HCT116 (cell line): ENCODE results near the gene ANTKMT. TPM values are rescaled to one million over a fixed set of nuclear protein-coding genes. Genes with fewer than 3 reads are reported as not detected.

ENCODE experiments used
- ATAC-seq: fragments of 200-7000 bp; cut with Tn5 transposase; 2 replicates; pipeline ENCODE4 v1.9.1; 2020; ENCODE audit warnings: mild to moderate bottlenecking, moderate library complexity
- BruUV-seq: library from RNA; stranded (reverse); fragments of 400-500 nt; replicated peaks from 2 replicates; lab custom pipeline; 2021; lab: Mats Ljungman, UMichigan
- CTCF ChIA-PET: fragments of 300-600 bp; sonication (Branson Sonifier 250); formaldehyde crosslinking; loops from one replicate; lab custom pipeline; 2021; ENCODE audit warnings: antibody characterized with exemption; lab: Charles Lee
- POLR2A ChIA-PET: fragments of 300-600, 350-600 bp; sonication (Branson Sonifier 250); formaldehyde crosslinking; loops from one replicate; lab custom pipeline; 2021; ENCODE audit warnings: antibody characterized with exemption; lab: Charles Lee
- RAD21 ChIA-PET, 2 experiments: fragments of 300-600 bp; sonication (Branson Sonifier 250); formaldehyde crosslinking; loops; one replicate each; lab custom pipeline; 2023; ENCODE audit warnings: low total read pairs in 2 of 2; ENCODE audit not compliant: uncharacterized antibody in 2 of 2, unreplicated experiment in 2 of 2, low non-redundant PET in 1 of 2; lab: Charles Lee
- DNase-seq: peaks from one replicate; pipeline ENCODE4 v3.0.0-alpha.2; 2010; ENCODE audit warnings: low read depth, low spot score
- H2AFZ ChIP-seq: fragments of 200-600 bp; shearing (Covaris generic), sonication (generic); 2 replicates; pipeline ENCODE4 v1.6.1; 2017; ENCODE audit warnings: low read depth, mixed run types, mixed read lengths, antibody characterized with exemption, low read length; ENCODE audit not compliant: poor library complexity, severe bottlenecking
- H3K27ac ChIP-seq: 2 replicates; pipeline ENCODE4 v1.5.1; 2012; ENCODE audit warnings: low read depth, low read length
- H3K27me3 ChIP-seq: fragments of 200-600 bp; sonication (generic); 2 replicates; pipeline ENCODE4 v1.6.1; 2016; ENCODE audit warnings: mixed run types, low read length, mixed read lengths; ENCODE audit not compliant: insufficient read depth
- H3K36me3 ChIP-seq, 2 experiments: fragments of 200-500 bp in 1 of 2; fragments of 200-600 bp in 1 of 2; sonication (Bioruptor generic) in 1 of 2; sonication (generic) in 1 of 2; 2 replicates each; pipeline versions ENCODE4 v1.5.1 to v1.6.1; 2014 to 2016; ENCODE audit warnings: low read length in 2 of 2, inconsistent platforms in 1 of 2, mixed read lengths in 1 of 2, mixed run types in 1 of 2; ENCODE audit not compliant: insufficient read depth in 2 of 2, control insufficient read depth in 1 of 2
- H3K4me1 ChIP-seq, 2 experiments: fragments of 200-600 bp in 1 of 2; sonication (generic) in 1 of 2; 2 replicates each; pipeline versions ENCODE4 v1.5.1 to v1.6.1; 2012 to 2017; ENCODE audit warnings: low read length in 2 of 2, inconsistent platforms in 1 of 2, mild to moderate bottlenecking in 1 of 2, mixed read lengths in 1 of 2, mixed run types in 1 of 2, moderate library complexity in 1 of 2; ENCODE audit not compliant: insufficient read depth in 2 of 2, control insufficient read depth in 1 of 2
- H3K4me2 ChIP-seq: fragments of 200-600 bp; sonication (generic); 2 replicates; pipeline ENCODE4 v1.6.1; 2017; ENCODE audit warnings: mixed run types, low read length, mixed read lengths
- H3K4me3 ChIP-seq, 2 experiments: fragments of 200-600 bp in 1 of 2; sonication (generic) in 1 of 2; replicated peaks in 1 of 2; 2 replicates each; pipeline ENCODE4 v1.5.1; 2011 to 2016; ENCODE audit warnings: low read length in 2 of 2, control low read depth in 1 of 2, low read depth in 1 of 2, mild to moderate bottlenecking in 1 of 2, mixed read lengths in 1 of 2, mixed run types in 1 of 2
- H3K79me2 ChIP-seq: fragments of 200-600 bp; sonication (generic); 2 replicates; pipeline ENCODE4 v1.6.1; 2017; ENCODE audit warnings: mild to moderate bottlenecking, mixed run types, low read length, moderate library complexity, mixed read lengths; ENCODE audit not compliant: insufficient read depth
- H3K9ac ChIP-seq: fragments of 200-600 bp; sonication (generic); 2 replicates; pipeline ENCODE4 v1.6.1; 2016; ENCODE audit warnings: low read length, mixed read lengths
- H3K9me2 ChIP-seq: fragments of 200-600 bp; sonication (generic), shearing (Covaris generic); 2 replicates; pipeline ENCODE4 v1.6.1; 2017; ENCODE audit warnings: mixed run types, mild to moderate bottlenecking, moderate library complexity; ENCODE audit not compliant: insufficient read depth
- H3K9me3 ChIP-seq, 2 experiments: fragments of 200-500 bp in 1 of 2; fragments of 200-600 bp in 1 of 2; sonication (Bioruptor generic) in 1 of 2; sonication (generic) in 1 of 2; 2 replicates each; pipeline ENCODE4 v1.6.1; 2014 to 2017; ENCODE audit warnings: low read length in 2 of 2, mixed read lengths in 2 of 2, inconsistent platforms in 1 of 2, low read depth in 1 of 2, mild to moderate bottlenecking in 1 of 2, mixed run types in 1 of 2, moderate library complexity in 1 of 2; ENCODE audit not compliant: control insufficient read depth in 1 of 2, insufficient read depth in 1 of 2
- H4K20me1 ChIP-seq: fragments of 200-600 bp; sonication (generic), shearing (Covaris generic); 2 replicates; pipeline ENCODE4 v1.6.1; 2017; ENCODE audit warnings: mixed run types, mild to moderate bottlenecking, moderate library complexity; ENCODE audit not compliant: insufficient read depth
- EZH2phosphoT487 ChIP-seq: fragments of 200-600 bp; IDR thresholded peaks from 2 replicates; pipeline ENCODE4 v1.6.1; 2018; ENCODE audit warnings: antibody characterized with exemption, borderline replicate concordance
- POLR2A ChIP-seq: IDR thresholded peaks from 2 replicates; pipeline ENCODE4 v1.7.0; 2011; ENCODE audit warnings: borderline replicate concordance; ENCODE audit not compliant: insufficient read depth, insufficient read length; ENCODE audit errors: extremely low read depth
- POLR2AphosphoS5 ChIP-seq: IDR thresholded peaks from 2 replicates; pipeline ENCODE4 v1.6.1; 2011; ENCODE audit warnings: mild to moderate bottlenecking, low read depth, low read length, moderate library complexity
- ZFX ChIP-seq: fragments of 450-650 bp; IDR thresholded peaks from 2 replicates; pipeline ENCODE4 v1.6.1; 2017
- intact Hi-C: fragments of 100-400 bp; cut with micrococcal nuclease; formaldehyde crosslinking; loops from 2 replicates; pipeline ENCODE4 v1.10.0; 2022
- total RNA-seq: library from RNA; stranded (reverse); gene quantifications from one replicate; pipeline ENCODE4 v1.2.1, GENCODE V29; 2021; ENCODE audit not compliant: unreplicated experiment
- TF ChIP-seq, protein P1 (sequence below): IDR thresholded peaks from 2 replicates; pipeline ENCODE4 v1.6.1; 2011; ENCODE audit warnings: mild to moderate bottlenecking, low read length, moderate library complexity; ENCODE audit not compliant: insufficient replicate concordance; ENCODE audit errors: extremely low read depth
- TF ChIP-seq, protein P2 (sequence below): IDR thresholded peaks from 2 replicates; pipeline ENCODE4 v1.6.1; 2012
- TF ChIP-seq, protein P3 (sequence below), 3 experiments: fragments of 200-600 bp in 1 of 3; sonication (generic) in 1 of 3; IDR thresholded peaks in 2 of 3; conservative IDR thresholded peaks in 1 of 3; 2 replicates each; pipeline ENCODE4 v1.5.1; 2012 to 2017; ENCODE audit warnings: low read depth in 2 of 3, low read length in 2 of 3, antibody characterized with exemption in 1 of 3, borderline replicate concordance in 1 of 3, control low read depth in 1 of 3, mild to moderate bottlenecking in 1 of 3, mixed read lengths in 1 of 3, mixed run types in 1 of 3, moderate library complexity in 1 of 3; ENCODE audit not compliant: insufficient read depth in 1 of 3

ANTKMT gene
- total RNA-seq, 1 experiment from 2014 or later: 65.4 TPM

GRCh38 chr16:684961-685696 is 35.8 kb upstream of the ANTKMT start:
- Histone ChIP-seq H3K9me2 (no peaks in the 10 kb centered on the region), H3K9me3 (no peaks in the 10 kb centered on the region), H3K9ac (peak overlapping the region; percentile 92), H3K79me2 (peaks cover 54% of the 10 kb centered on the region), H3K36me3 (peaks cover 0 to 33% of the 10 kb centered on the region in 2 experiments; a peak in 2 of 4 replicates), H3K27ac (peak overlapping the region; percentile 98), H3K4me1 (peaks cover 21 to 60% of the 10 kb centered on the region in 2 experiments), H3K4me3 (peak overlapping the region; percentile 71 to 90; a peak in 3 of 4 replicates), H3K4me2 (peak overlapping the region; percentile 97), H2AFZ (no peak overlapping the region), H3K27me3 (no peaks in the 10 kb centered on the region), H4K20me1 (no peaks in the 10 kb centered on the region)
- ChIA-PET POLR2A (no interaction called here), RAD21 (no interaction called here), CTCF (interaction anchor here (1.2 to 1.4 kb wide), 2 partner anchors 10 to 33 kb away, joined by 3 to 6 read pairs; no protein-coding TSS in a partner anchor)
- no TSS peak for BruUV-seq
- TF ChIP-seq, protein P1, sequence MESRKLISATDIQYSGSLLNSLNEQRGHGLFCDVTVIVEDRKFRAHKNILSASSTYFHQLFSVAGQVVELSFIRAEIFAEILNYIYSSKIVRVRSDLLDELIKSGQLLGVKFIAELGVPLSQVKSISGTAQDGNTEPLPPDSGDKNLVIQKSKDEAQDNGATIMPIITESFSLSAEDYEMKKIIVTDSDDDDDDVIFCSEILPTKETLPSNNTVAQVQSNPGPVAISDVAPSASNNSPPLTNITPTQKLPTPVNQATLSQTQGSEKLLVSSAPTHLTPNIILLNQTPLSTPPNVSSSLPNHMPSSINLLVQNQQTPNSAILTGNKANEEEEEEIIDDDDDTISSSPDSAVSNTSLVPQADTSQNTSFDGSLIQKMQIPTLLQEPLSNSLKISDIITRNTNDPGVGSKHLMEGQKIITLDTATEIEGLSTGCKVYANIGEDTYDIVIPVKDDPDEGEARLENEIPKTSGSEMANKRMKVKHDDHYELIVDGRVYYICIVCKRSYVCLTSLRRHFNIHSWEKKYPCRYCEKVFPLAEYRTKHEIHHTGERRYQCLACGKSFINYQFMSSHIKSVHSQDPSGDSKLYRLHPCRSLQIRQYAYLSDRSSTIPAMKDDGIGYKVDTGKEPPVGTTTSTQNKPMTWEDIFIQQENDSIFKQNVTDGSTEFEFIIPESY: no peak
- TF ChIP-seq POLR2A: peak; percentile 38
- TF ChIP-seq, protein P2, sequence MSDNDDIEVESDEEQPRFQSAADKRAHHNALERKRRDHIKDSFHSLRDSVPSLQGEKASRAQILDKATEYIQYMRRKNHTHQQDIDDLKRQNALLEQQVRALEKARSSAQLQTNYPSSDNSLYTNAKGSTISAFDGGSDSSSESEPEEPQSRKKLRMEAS: no peak
- intact Hi-C loops: no loop called here
- DNase-seq (no peak), ATAC-seq (no peak)

DNA sequence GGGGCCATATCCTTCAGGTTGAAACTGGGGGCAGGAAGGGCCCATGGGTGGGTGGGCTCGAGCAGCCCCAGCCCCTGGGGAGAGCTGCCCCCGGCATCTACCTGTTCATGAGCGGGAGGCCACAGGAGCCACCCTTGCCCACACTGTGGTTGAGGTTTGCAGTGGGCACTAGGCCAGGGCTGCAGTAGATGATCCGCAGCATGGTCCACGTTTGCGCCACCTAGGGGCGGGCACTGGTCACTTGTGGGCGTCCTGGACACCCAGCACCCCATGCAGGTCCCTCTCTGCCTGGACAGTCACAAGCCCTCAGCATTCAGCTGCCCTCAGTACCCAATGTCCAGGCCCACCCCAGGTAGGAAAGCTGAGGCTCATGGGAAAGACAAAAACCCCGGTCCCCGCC is 35.0 kb upstream of the ANTKMT start:
- H3K9me3 ChIP-seq: no peaks in the 10 kb centered on the region
- peaks cover 49% of the 10 kb centered on the region for H3K79me2 ChIP-seq
- no peak overlapping the region for H3K9ac ChIP-seq
- H3K27me3 ChIP-seq: no peaks in the 10 kb centered on the region
- peak overlapping the region; percentile 0; the same call in 1 of the 2 replicates for H3K27ac ChIP-seq
- no peaks in the 10 kb centered on the region for H3K9me2 ChIP-seq
- no peaks in the 10 kb centered on the region for H4K20me1 ChIP-seq
- no peak for TF ChIP-seq POLR2A
- TF ChIP-seq EZH2phosphoT487: no peak
- TF ChIP-seq, protein P3, sequence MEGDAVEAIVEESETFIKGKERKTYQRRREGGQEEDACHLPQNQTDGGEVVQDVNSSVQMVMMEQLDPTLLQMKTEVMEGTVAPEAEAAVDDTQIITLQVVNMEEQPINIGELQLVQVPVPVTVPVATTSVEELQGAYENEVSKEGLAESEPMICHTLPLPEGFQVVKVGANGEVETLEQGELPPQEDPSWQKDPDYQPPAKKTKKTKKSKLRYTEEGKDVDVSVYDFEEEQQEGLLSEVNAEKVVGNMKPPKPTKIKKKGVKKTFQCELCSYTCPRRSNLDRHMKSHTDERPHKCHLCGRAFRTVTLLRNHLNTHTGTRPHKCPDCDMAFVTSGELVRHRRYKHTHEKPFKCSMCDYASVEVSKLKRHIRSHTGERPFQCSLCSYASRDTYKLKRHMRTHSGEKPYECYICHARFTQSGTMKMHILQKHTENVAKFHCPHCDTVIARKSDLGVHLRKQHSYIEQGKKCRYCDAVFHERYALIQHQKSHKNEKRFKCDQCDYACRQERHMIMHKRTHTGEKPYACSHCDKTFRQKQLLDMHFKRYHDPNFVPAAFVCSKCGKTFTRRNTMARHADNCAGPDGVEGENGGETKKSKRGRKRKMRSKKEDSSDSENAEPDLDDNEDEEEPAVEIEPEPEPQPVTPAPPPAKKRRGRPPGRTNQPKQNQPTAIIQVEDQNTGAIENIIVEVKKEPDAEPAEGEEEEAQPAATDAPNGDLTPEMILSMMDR (IDR thresholded peaks at IDR 0.05 in 2 of 3, conservative IDR thresholded peaks at IDR 0.05 in 1 of 3; ENCODE audit: borderline replicate concordance in 1 of 3, insufficient read depth in 1 of 3, low read depth in 2 of 3, low read length in 2 of 3): peak in 2 of 3 experiments; percentile 69 to 88; a peak in 4 of 6 replicates
- TF ChIP-seq POLR2AphosphoS5: peak; percentile 32; the same call in 1 of the 2 replicates
- TF ChIP-seq ZFX: no peak
- CTCF ChIA-PET: interaction anchor here (1.4 kb wide), 1 partner anchor 10 kb away, joined by 6 read pairs; no protein-coding TSS in a partner anchor
- intact Hi-C loops: no loop called here
- peak overlapping the region; percentile 97 for H3K4me2 ChIP-seq
- POLR2A ChIA-PET: no interaction called here
- H2AFZ ChIP-seq: no peak overlapping the region
- H3K4me3 ChIP-seq: no peak overlapping the region
- peaks cover 0 to 33% of the 10 kb centered on the region in 2 experiments; a peak in 2 of 4 replicates for H3K36me3 ChIP-seq
- no TSS peak for BruUV-seq
- peaks cover 21 to 63% of the 10 kb centered on the region in 2 experiments for H3K4me1 ChIP-seq
- RAD21 ChIA-PET: no interaction called here
- peak; percentile 16; the same call in 1 of the 2 replicates for ATAC-seq
- DNase-seq: no peak
